Activated CD8-positive, alpha-beta T cell treated with anti-CD3 and anti-CD28 coated beads, Interleukin-2, amount 10 ng/mL, durations not matched to agents 7 days and 5 days (primary cell): Measurements from ENCODE around the gene TPK1. TPM values are rescaled to one million over a fixed set of nuclear protein-coding genes. Genes with fewer than 3 reads are reported as not detected.

Experiments used
- ATAC-seq: fragments of 150-1000 bp; cut with Tn5 transposase; one replicate; pipeline ENCODE4 v1.10.0; 2021; ENCODE audit warnings: moderate library complexity
- CTCF ChIA-PET: fragments of 350-600 bp; sonication (Branson Sonifier 250); formaldehyde crosslinking; loops from one replicate; lab custom pipeline; 2021; ENCODE audit warnings: antibody characterized with exemption; lab: Charles Lee
- POLR2A ChIA-PET: fragments of 350-600 bp; sonication (Branson Sonifier 250); formaldehyde crosslinking; loops from one replicate; lab custom pipeline; 2021; ENCODE audit warnings: antibody characterized with exemption; lab: Charles Lee
- DNase-seq: peaks from one replicate; pipeline ENCODE4 v3.0.0-alpha.2; 2020
- H3K27ac Mint-ChIP-seq: one replicate; pipeline ENCODE4 v1.8.0; 2021; ENCODE audit warnings: mild to moderate bottlenecking, mixed read lengths
- H3K27me3 Mint-ChIP-seq: one replicate; pipeline ENCODE4 v1.8.0; 2021; ENCODE audit warnings: low read depth, mixed read lengths
- H3K36me3 Mint-ChIP-seq: one replicate; pipeline ENCODE4 v1.8.0; 2021; ENCODE audit warnings: low read depth, mixed read lengths
- H3K4me1 Mint-ChIP-seq: one replicate; pipeline ENCODE4 v1.8.0; 2021; ENCODE audit warnings: low read depth, mixed read lengths
- H3K4me3 Mint-ChIP-seq: one replicate; pipeline ENCODE4 v1.8.0; 2021; ENCODE audit warnings: mild to moderate bottlenecking, mixed read lengths
- H3K9me3 Mint-ChIP-seq: one replicate; pipeline ENCODE4 v1.8.0; 2022; ENCODE audit warnings: mixed read lengths; ENCODE audit not compliant: insufficient read depth
- total RNA-seq, 2 experiments: library from RNA; stranded (reverse); gene quantifications; one replicate each; pipeline ENCODE4 v1.2.3, GENCODE V29; 2021

Gene TPK1
- total RNA-seq, 2 experiments from 2014 or later, result 10.2 to 10.7 TPM

DNA sequence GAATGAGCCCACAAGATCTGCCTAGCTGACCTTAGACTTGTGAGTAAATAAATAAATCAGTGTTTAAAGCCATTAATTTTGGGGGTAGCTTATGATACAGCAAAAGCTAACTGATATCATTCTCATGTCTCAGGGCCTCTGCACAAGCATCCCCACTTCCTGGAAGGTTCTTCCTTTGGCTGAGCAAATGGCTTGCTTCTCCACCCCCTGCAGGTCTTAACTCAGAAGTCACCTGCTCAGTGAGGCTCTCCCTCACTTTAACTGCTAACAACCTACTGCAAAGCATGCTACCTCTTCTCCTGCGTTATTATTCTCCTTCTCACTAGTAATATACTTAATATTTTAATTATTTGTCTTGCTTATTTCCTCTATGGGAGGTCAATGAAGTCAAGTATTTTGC is 167.3 kb downstream of the TPK1 start:
- peaks cover 2% of the 10 kb centered on the region for H3K36me3 Mint-ChIP-seq

DNA sequence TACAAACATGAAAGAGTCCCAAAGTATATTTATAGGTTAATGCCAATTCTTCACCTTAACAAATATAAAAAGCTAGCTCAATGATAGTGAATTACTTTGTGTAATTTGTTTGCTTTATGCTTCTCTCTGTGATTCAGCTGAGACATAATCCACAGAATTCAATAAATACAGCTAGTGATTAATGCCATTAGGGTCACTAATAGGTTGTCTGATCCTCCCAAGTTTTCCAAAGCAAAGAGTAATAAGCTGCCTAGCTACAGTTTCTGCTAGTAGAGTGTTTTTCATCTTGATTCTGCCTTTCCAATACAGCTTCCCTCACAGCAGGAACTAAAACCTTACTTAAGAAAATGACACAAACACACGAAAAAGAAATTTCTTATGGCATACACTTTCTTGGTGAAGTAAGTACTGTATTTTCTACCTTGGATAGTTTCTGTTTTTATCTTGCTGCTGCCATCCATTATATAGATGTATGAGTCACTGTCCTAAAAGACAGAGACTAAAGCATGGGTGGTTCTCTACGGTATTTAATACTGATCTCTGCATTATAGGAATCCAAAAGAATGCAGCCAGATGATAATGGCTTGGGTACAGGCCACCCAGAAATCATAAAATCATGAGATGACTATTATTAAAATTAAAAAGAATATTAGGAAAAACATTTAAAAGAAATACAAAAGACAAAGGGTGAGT is 170.0 kb downstream of the TPK1 start:
- no peaks in the 10 kb centered on the region for H3K4me1 Mint-ChIP-seq
- CTCF ChIA-PET, result interaction anchor here (0.8 kb wide), 1 partner anchor 63 kb away, joined by 3 read pairs; no protein-coding TSS in a partner anchor
- POLR2A ChIA-PET, result no interaction called here
- H3K4me3 Mint-ChIP-seq, result no peak overlapping the region
- DNase-seq (no peak), ATAC-seq (no peak)
- peaks cover 2% of the 10 kb centered on the region for H3K36me3 Mint-ChIP-seq
- H3K9me3 Mint-ChIP-seq, result no peaks in the 10 kb centered on the region
- H3K27me3 Mint-ChIP-seq, result no peaks in the 10 kb centered on the region
- H3K27ac Mint-ChIP-seq, result no peak overlapping the region

More for the DNA sequence above, 167.3 kb downstream of the TPK1 start:
- Mint-ChIP-seq H3K27me3 (no peaks in the 10 kb centered on the region), H3K4me3 (no peak overlapping the region), H3K4me1 (no peaks in the 10 kb centered on the region), H3K27ac (no peak overlapping the region), H3K9me3 (no peaks in the 10 kb centered on the region)
- ChIA-PET CTCF (interaction anchor here (0.7 kb wide), 1 partner anchor 9 kb away, joined by 3 read pairs; no protein-coding TSS in a partner anchor), POLR2A (no interaction called here)
- ATAC-seq, result no peak
- no peak for DNase-seq

DNA sequence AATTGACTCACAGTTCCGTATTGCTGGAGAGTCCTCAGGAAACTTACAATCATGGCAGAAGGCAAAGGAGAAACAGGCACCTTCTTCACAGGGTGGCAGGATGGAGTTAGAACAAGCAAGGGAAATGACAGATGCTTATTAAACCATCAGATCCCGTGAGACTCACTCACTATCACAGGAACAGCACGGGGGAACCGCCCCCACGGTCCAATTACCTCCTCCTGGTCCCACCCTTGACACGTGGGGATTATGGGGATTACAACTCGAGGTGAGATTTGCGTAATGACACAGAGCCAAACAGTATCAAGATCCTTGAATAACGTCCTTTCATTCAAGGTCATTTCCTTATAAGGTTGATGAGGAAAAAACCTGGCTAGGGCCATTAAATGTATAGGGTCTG is 176.6 kb downstream of the TPK1 start:
- ATAC-seq, result no peak
- DNase-seq, result no peak
- ChIA-PET CTCF (no interaction called here), POLR2A (no interaction called here)
- Mint-ChIP-seq H3K4me3 (no peak overlapping the region), H3K27me3 (no peaks in the 10 kb centered on the region), H3K27ac (no peak overlapping the region), H3K9me3 (no peaks in the 10 kb centered on the region), H3K36me3 (no peaks in the 10 kb centered on the region), H3K4me1 (no peaks in the 10 kb centered on the region)

DNA sequence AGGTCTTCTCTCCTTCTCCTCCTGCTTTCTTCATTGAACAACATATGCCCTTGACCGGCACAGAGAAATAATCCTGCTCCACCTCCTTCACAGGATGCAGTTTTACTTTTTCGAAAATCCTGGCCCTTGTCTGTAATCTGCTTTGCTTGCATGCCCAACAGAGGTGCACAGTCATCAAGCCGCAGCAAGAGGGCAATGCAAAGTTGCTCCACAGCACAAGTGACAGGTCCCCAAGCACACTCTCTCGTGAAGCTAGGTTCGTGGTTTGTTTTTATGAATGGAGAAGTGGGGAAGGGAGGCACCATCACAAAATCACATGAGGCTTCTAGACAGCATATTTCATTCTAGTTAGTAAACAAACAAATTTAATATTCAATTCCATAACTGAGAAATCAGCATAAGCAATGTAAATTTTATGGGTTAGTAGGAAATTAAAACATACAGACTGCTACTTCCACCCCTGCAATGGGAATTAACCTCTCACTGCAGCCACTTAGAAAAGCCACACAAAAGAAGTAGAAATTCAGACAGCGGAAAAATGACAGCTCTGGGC is 178.8 kb downstream of the TPK1 start:
- Mint-ChIP-seq H3K4me3 (no peak overlapping the region), H3K27ac (no peak overlapping the region), H3K9me3 (no peaks in the 10 kb centered on the region), H3K27me3 (no peaks in the 10 kb centered on the region), H3K36me3 (no peaks in the 10 kb centered on the region), H3K4me1 (peaks cover 2% of the 10 kb centered on the region)
- ATAC-seq (no peak), DNase-seq (no peak)
- CTCF ChIA-PET, result interaction anchor here (0.6 kb wide), 1 partner anchor 311 kb away, joined by 3 read pairs; no protein-coding TSS in a partner anchor
- POLR2A ChIA-PET, result no interaction called here

GRCh38 chr7:144653449-144653848 is 182.4 kb downstream of the TPK1 start:
- CTCF ChIA-PET, result no interaction called here
- Mint-ChIP-seq H3K9me3 (no peaks in the 10 kb centered on the region), H3K27me3 (no peaks in the 10 kb centered on the region), H3K27ac (no peak overlapping the region), H3K36me3 (no peaks in the 10 kb centered on the region), H3K4me1 (peaks cover 2% of the 10 kb centered on the region), H3K4me3 (no peak overlapping the region)
- ATAC-seq, result no peak
- DNase-seq, result no peak
- POLR2A ChIA-PET, result no interaction called here

- Mint-ChIP-seq H3K9me3 (no peaks in the 10 kb centered on the region), H3K4me1 (peaks cover 2% of the 10 kb centered on the region), H3K4me3 (no peak overlapping the region), H3K27ac (no peak overlapping the region), H3K36me3 (no peaks in the 10 kb centered on the region), H3K27me3 (no peaks in the 10 kb centered on the region)
- no peak for ATAC-seq
- CTCF ChIA-PET, result no interaction called here
- POLR2A ChIA-PET, result no interaction called here
- DNase-seq, result no peak
Observed at GRCh38 chr7:144650439-144650838, 185.4 kb downstream of the TPK1 start.

GRCh38 chr7:144649120-144649519 is 186.7 kb downstream of the TPK1 start:
- POLR2A ChIA-PET, result no interaction called here

GRCh38 chr7:144641389-144642044 is 194.3 kb downstream of the TPK1 start:
- ATAC-seq, result no peak
- no peak for DNase-seq
- H3K4me1 Mint-ChIP-seq, result no peaks in the 10 kb centered on the region
- H3K36me3 Mint-ChIP-seq, result no peaks in the 10 kb centered on the region
- H3K27me3 Mint-ChIP-seq, result no peaks in the 10 kb centered on the region
- no peak overlapping the region for H3K27ac Mint-ChIP-seq
- CTCF ChIA-PET, result no interaction called here
- H3K4me3 Mint-ChIP-seq, result no peak overlapping the region
- POLR2A ChIA-PET, result no interaction called here
- H3K9me3 Mint-ChIP-seq, result no peaks in the 10 kb centered on the region

More at GRCh38 chr7:144649120-144649519, 186.7 kb downstream of the TPK1 start:
- H3K4me1 Mint-ChIP-seq, result peaks cover 2% of the 10 kb centered on the region
- ATAC-seq, result no peak
- no peaks in the 10 kb centered on the region for H3K36me3 Mint-ChIP-seq
- DNase-seq, result no peak
- no peak overlapping the region for H3K27ac Mint-ChIP-seq
- no peaks in the 10 kb centered on the region for H3K27me3 Mint-ChIP-seq
- CTCF ChIA-PET, result no interaction called here
- no peak overlapping the region for H3K4me3 Mint-ChIP-seq
- H3K9me3 Mint-ChIP-seq, result no peaks in the 10 kb centered on the region

DNA sequence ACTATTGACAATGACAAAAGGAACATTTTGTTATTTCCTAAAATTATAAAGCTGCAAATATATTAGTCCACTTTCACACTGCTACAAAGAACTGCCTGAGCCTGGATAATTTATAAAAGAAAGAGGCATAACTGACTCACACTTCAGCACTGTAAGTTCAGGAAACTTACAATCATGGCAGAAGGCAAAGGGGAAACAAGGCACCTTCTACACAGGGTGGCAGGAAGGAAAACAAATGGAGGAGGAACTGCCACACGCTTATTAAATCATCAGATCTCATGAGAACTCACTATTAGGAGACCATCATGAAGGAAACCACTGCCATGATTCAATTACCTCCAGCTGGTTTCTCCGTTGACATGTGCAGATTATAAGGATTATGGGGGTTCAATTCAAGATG is 203.1 kb downstream of the TPK1 start:
- POLR2A ChIA-PET, result no interaction called here
- ATAC-seq (no peak), DNase-seq (no peak)
- Mint-ChIP-seq H3K4me3 (no peak overlapping the region), H3K27me3 (no peaks in the 10 kb centered on the region), H3K9me3 (no peaks in the 10 kb centered on the region), H3K36me3 (no peaks in the 10 kb centered on the region), H3K27ac (no peak overlapping the region), H3K4me1 (no peaks in the 10 kb centered on the region)
- CTCF ChIA-PET, result no interaction called here

DNA sequence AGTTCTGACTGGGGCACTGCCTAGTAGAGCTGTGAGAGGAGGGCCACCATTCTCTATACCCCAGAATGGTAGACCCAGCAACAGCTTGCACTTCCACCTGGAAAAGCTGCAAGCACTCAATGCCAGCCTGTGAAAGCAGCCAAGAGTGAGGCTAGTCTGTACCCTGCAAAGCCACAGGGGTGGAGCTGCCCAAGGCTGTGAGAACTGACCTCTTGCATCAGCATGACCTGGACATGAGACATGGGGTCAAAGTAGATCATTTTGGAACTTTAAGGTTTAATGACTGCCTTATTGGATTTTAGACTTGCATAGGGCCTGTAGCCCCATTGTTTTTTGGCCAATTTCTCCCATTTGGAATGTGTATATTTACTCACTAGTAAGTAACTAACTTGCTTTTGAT is 206.3 kb downstream of the TPK1 start:
- Mint-ChIP-seq H3K4me1 (no peaks in the 10 kb centered on the region), H3K27me3 (no peaks in the 10 kb centered on the region), H3K27ac (no peak overlapping the region), H3K4me3 (no peak overlapping the region), H3K36me3 (no peaks in the 10 kb centered on the region), H3K9me3 (no peaks in the 10 kb centered on the region)
- no peak for DNase-seq
- ATAC-seq, result no peak
- CTCF ChIA-PET, result no interaction called here
- POLR2A ChIA-PET, result no interaction called here

DNA sequence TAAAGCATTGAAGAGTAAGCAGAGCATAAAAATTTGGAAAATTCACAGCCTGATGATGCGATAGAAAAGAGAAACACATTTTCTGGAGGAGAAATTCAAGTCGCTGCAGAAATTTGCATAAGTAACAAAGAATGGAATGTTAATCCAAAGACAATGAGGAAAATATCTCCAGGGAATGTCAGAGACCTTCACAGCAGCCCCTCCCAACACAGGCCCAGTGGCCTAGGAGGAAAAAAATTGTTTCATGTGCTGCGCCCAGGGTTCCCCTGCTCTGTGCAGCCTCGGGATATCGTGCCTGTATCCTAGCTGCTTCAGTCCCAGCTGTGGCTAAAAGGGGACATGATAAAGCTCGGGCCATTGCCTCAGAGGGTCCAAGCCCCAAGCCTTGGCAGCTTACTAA is 206.8 kb downstream of the TPK1 start:
- POLR2A ChIA-PET, result no interaction called here

DNA sequence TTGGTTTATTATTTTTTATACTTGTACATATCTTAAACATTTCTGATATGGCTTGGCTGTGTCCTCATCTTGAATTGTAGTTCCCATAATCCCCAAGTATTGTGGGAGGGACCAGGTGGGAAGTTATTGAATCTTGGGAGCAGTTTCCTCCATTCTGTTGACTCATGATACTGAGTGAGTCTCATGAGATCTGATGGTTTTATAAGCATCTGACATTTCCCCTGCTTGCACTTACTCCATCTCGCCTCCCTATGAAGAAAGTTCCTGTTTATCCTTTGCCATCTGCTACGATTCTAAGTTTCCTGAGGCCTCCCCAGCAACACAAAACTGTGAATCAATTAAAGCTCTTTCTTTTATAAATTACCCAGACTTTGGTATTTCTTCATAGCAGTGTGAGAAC is 207.7 kb downstream of the TPK1 start:
- ATAC-seq, result no peak
- Mint-ChIP-seq H3K9me3 (no peaks in the 10 kb centered on the region), H3K27ac (no peak overlapping the region), H3K4me1 (no peaks in the 10 kb centered on the region), H3K36me3 (no peaks in the 10 kb centered on the region), H3K4me3 (no peak overlapping the region), H3K27me3 (no peaks in the 10 kb centered on the region)
- ChIA-PET POLR2A (no interaction called here), CTCF (no interaction called here)
- DNase-seq, result no peak

More for the DNA sequence above, 206.8 kb downstream of the TPK1 start:
- H3K4me1 Mint-ChIP-seq, result no peaks in the 10 kb centered on the region
- DNase-seq (no peak), ATAC-seq (no peak)
- CTCF ChIA-PET, result no interaction called here
- no peaks in the 10 kb centered on the region for H3K36me3 Mint-ChIP-seq
- no peaks in the 10 kb centered on the region for H3K27me3 Mint-ChIP-seq
- H3K4me3 Mint-ChIP-seq, result no peak overlapping the region
- no peak overlapping the region for H3K27ac Mint-ChIP-seq
- no peaks in the 10 kb centered on the region for H3K9me3 Mint-ChIP-seq
